IMR-90 (cell line): Measurements from ENCODE around the gene TLDC2. TPM values are rescaled to one million over a fixed set of nuclear protein-coding genes. Genes with fewer than 3 reads are reported as not detected.

ENCODE experiments used
- ATAC-seq: fragments of 200-7000 bp; cut with Tn5 transposase; 2 replicates; pipeline ENCODE4 v1.9.1; 2020; ENCODE audit warnings: low read depth, mild to moderate bottlenecking, moderate library complexity
- BruUV-seq: library from RNA; stranded (reverse); fragments of 400-500 nt; replicated peaks from 2 replicates; lab custom pipeline; 2021; lab: Mats Ljungman, UMichigan
- CTCF ChIA-PET: fragments of 300-600 bp; formaldehyde crosslinking; extraction: SDS; loops from one replicate; lab custom pipeline; 2021; ENCODE audit warnings: antibody characterized with exemption; lab: Yijun Ruan, JAX
- POLR2A ChIA-PET: fragments of 300-600 bp; sonication (Branson Sonifier 250); formaldehyde crosslinking; loops from one replicate; lab custom pipeline; 2022; ENCODE audit warnings: antibody characterized with exemption; ENCODE audit not compliant: unreplicated experiment; lab: Charles Lee
- DNase-seq: peaks from one replicate; pipeline ENCODE4 v3.0.0; 2013
- H2AFZ ChIP-seq: replicated peaks from 2 replicates; pipeline ENCODE3; 2013; ENCODE audit warnings: low read length, mild to moderate bottlenecking; ENCODE audit not compliant: poor library complexity
- H2AK5ac ChIP-seq: 2 replicates; pipeline ENCODE4 v1.6.1; 2013; ENCODE audit warnings: low read depth, low read length, inconsistent platforms
- H2AK9ac ChIP-seq: replicated peaks from 2 replicates; pipeline ENCODE3; 2013; ENCODE audit warnings: mild to moderate bottlenecking, low read depth, low read length, moderate library complexity; ENCODE audit not compliant: poor library complexity
- H2BK120ac ChIP-seq: 2 replicates; pipeline ENCODE4 v1.6.1; 2013; ENCODE audit warnings: low read depth, low read length, inconsistent platforms
- H2BK15ac ChIP-seq: 3 replicates; pipeline ENCODE4 v1.6.1; 2013; ENCODE audit warnings: low read depth, low read length, inconsistent platforms
- H2BK20ac ChIP-seq: 2 replicates; pipeline ENCODE4 v1.6.1; 2013; ENCODE audit warnings: low read depth, mild to moderate bottlenecking, inconsistent platforms, low read length, moderate library complexity
- H2BK5ac ChIP-seq: 2 replicates; pipeline ENCODE4 v1.6.1; 2013; ENCODE audit warnings: mild to moderate bottlenecking, low read depth, low read length, inconsistent platforms; ENCODE audit not compliant: poor library complexity, severe bottlenecking
- H3K14ac ChIP-seq: replicated peaks from 2 replicates; pipeline ENCODE4 v1.6.1; 2013; ENCODE audit warnings: low read depth, low read length, inconsistent platforms
- H3K18ac ChIP-seq: 2 replicates; pipeline ENCODE4 v1.6.1; 2013; ENCODE audit warnings: low read depth, low read length, control low read depth
- H3K23ac ChIP-seq: 2 replicates; pipeline ENCODE4 v1.6.1; 2013; ENCODE audit warnings: low read depth, low read length, inconsistent platforms
- H3K27ac ChIP-seq: 2 replicates; pipeline ENCODE4 v1.5.1; 2013; ENCODE audit warnings: mild to moderate bottlenecking, control low read depth, low read length; ENCODE audit not compliant: insufficient read depth
- H3K27me3 ChIP-seq: 2 replicates; pipeline ENCODE4 v1.6.1; 2013; ENCODE audit warnings: low read length; ENCODE audit not compliant: control insufficient read depth, insufficient read depth
- H3K36me3 ChIP-seq: 2 replicates; pipeline ENCODE4 v1.6.1; 2013; ENCODE audit warnings: low read length, mixed read lengths; ENCODE audit not compliant: control insufficient read depth, insufficient read depth
- H3K4ac ChIP-seq: 2 replicates; pipeline ENCODE4 v1.6.1; 2013; ENCODE audit warnings: low read depth, low read length, inconsistent platforms
- H3K4me1 ChIP-seq: 2 replicates; pipeline ENCODE4 v1.6.1; 2013; ENCODE audit warnings: low read length, mixed read lengths; ENCODE audit not compliant: control insufficient read depth, insufficient read depth
- H3K4me2 ChIP-seq: 2 replicates; pipeline ENCODE4 v1.6.1; 2013; ENCODE audit warnings: low read depth, mild to moderate bottlenecking, control low read depth, low read length, moderate library complexity
- H3K4me3 ChIP-seq: 2 replicates; pipeline ENCODE4 v1.5.1; 2013; ENCODE audit warnings: low read depth, mild to moderate bottlenecking, control low read depth, low read length, moderate library complexity; ENCODE audit not compliant: insufficient read depth
- H3K56ac ChIP-seq: 2 replicates; pipeline ENCODE4 v1.6.1; 2013; ENCODE audit warnings: low read length, inconsistent platforms; ENCODE audit not compliant: insufficient read depth; ENCODE audit errors: extremely low read depth
- H3K79me1 ChIP-seq, 2 experiments: 2 replicates each; pipeline ENCODE4 v1.6.1; 2013; ENCODE audit warnings: low read length in 2 of 2, inconsistent platforms in 1 of 2, low read depth in 1 of 2
- H3K9ac ChIP-seq: 2 replicates; pipeline ENCODE4 v1.6.1; 2013; ENCODE audit warnings: low read depth, low read length, control low read depth
- H3K9me1 ChIP-seq: 2 replicates; pipeline ENCODE4 v1.6.1; 2013; ENCODE audit warnings: low read length, inconsistent platforms; ENCODE audit not compliant: insufficient read depth
- H3K9me3 ChIP-seq: 2 replicates; pipeline ENCODE4 v1.6.1; 2013; ENCODE audit warnings: low read length; ENCODE audit not compliant: control insufficient read depth, insufficient read depth
- H4K20me1 ChIP-seq: 2 replicates; pipeline ENCODE4 v1.6.1; 2013; ENCODE audit warnings: low read length, inconsistent platforms; ENCODE audit not compliant: insufficient read depth
- H4K5ac ChIP-seq: 2 replicates; pipeline ENCODE4 v1.6.1; 2013; ENCODE audit warnings: mild to moderate bottlenecking, low read depth, low read length, control low read depth
- H4K8ac ChIP-seq, 2 experiments: 2 replicates each; pipeline ENCODE4 v1.6.1; 2013; ENCODE audit warnings: low read depth in 2 of 2, low read length in 2 of 2, control low read depth in 1 of 2, inconsistent platforms in 1 of 2
- H4K91ac ChIP-seq: 2 replicates; pipeline ENCODE4 v1.6.1; 2013; ENCODE audit warnings: low read depth, low read length, inconsistent platforms; ENCODE audit not compliant: insufficient read depth
- BHLHE40 ChIP-seq: fragments of 150-350 bp; IDR thresholded peaks from 2 replicates; pipeline ENCODE4 v1.6.1; 2016; ENCODE audit warnings: mild to moderate bottlenecking, low read depth, low read length
- CEBPB ChIP-seq: IDR thresholded peaks from 2 replicates; pipeline ENCODE4 v1.6.1; 2012; ENCODE audit warnings: low read depth, low read length, improper control_type of control experiment
- CHD1 ChIP-seq: IDR thresholded peaks from 2 replicates; pipeline ENCODE4 v1.6.1; 2012; ENCODE audit warnings: low read depth, low read length, improper control_type of control experiment
- CTCF ChIP-seq: conservative IDR thresholded peaks from 2 replicates; pipeline ENCODE4 v1.5.1; 2012; ENCODE audit warnings: mild to moderate bottlenecking, low read depth, low read length, improper control_type of control experiment
- ELK1 ChIP-seq: fragments of 150-350 bp; IDR thresholded peaks from 2 replicates; pipeline ENCODE4 v1.6.1; 2016; ENCODE audit warnings: low read depth, mild to moderate bottlenecking, low read length, moderate library complexity, borderline replicate concordance
- FOS ChIP-seq: fragments of 150-350 bp; IDR thresholded peaks from 2 replicates; pipeline ENCODE4 v1.6.1; 2016; ENCODE audit warnings: low read depth, low read length
- MAFK ChIP-seq: IDR thresholded peaks from 2 replicates; pipeline ENCODE4 v1.6.1; 2012; ENCODE audit warnings: low read depth, low read length, improper control_type of control experiment
- MAZ ChIP-seq: IDR thresholded peaks from 2 replicates; pipeline ENCODE4 v1.6.1; 2012; ENCODE audit warnings: low read depth, mild to moderate bottlenecking, low read length, improper control_type of control experiment, moderate library complexity, borderline replicate concordance
- MXI1 ChIP-seq: IDR thresholded peaks from 2 replicates; pipeline ENCODE4 v1.6.1; 2012; ENCODE audit warnings: low read depth, mild to moderate bottlenecking, low read length, moderate library complexity, borderline replicate concordance
- NFE2L2 ChIP-seq: fragments of 150-350 bp; IDR thresholded peaks from 2 replicates; pipeline ENCODE4 v1.6.1; 2016; ENCODE audit warnings: low read depth, mild to moderate bottlenecking, low read length
- POLR2A ChIP-seq: IDR thresholded peaks from 2 replicates; pipeline ENCODE4 v1.6.1; 2012; ENCODE audit warnings: mild to moderate bottlenecking, low read depth, low read length
- RAD21 ChIP-seq: IDR thresholded peaks from 2 replicates; pipeline ENCODE4 v1.6.1; 2012; ENCODE audit warnings: low read length, improper control_type of control experiment
- RCOR1 ChIP-seq: IDR thresholded peaks from 2 replicates; pipeline ENCODE4 v1.6.1; 2012; ENCODE audit warnings: mild to moderate bottlenecking, low read length, improper control_type of control experiment; ENCODE audit not compliant: insufficient replicate concordance
- RFX5 ChIP-seq: IDR thresholded peaks from 2 replicates; pipeline ENCODE4 v1.8.0; 2012; ENCODE audit warnings: low read depth, mild to moderate bottlenecking, low read length, moderate library complexity
- SMC3 ChIP-seq: fragments of 150-350 bp; IDR thresholded peaks from 2 replicates; pipeline ENCODE4 v1.6.1; 2016; ENCODE audit warnings: low read depth, mild to moderate bottlenecking, antibody characterized with exemption, low read length, moderate library complexity
- USF2 ChIP-seq: fragments of 150-350 bp; IDR thresholded peaks from 2 replicates; pipeline ENCODE4 v1.6.1; 2017; ENCODE audit warnings: mild to moderate bottlenecking, antibody characterized with exemption, low read length, low read depth
- WGBS, 2 experiments: methylation state at CpG; one replicate each; pipeline versions ENCODE4 v1.1.5 to v1.1.7; 2013; ENCODE audit warnings: missing lambda C conversion rate in 2 of 2; ENCODE audit not compliant: insufficient read length in 1 of 2; ENCODE audit errors: extremely low coverage in 2 of 2; 5-methylcytosine and 5-hydroxymethylcytosine counted together
- dilution Hi-C: fragments of 300-500 bp; cut with HindIII; formaldehyde crosslinking; loops from one replicate; pipeline ENCODE4 v1.14.3; 2018; ENCODE audit warnings: low sequenced_read_pairs; ENCODE audit not compliant: unreplicated experiment
- in situ Hi-C: fragments of 300-500 bp; cut with MboI; formaldehyde crosslinking; loops from 3 replicates; pipeline ENCODE4 v1.14.3; 2019; ENCODE audit warnings: low sequenced_read_pairs, inconsistent platforms, mixed read lengths
- intact Hi-C: fragments of 100-400 bp; cut with micrococcal nuclease; formaldehyde crosslinking; loops from 2 replicates; pipeline ENCODE4 v1.10.0; 2022
- polyA plus RNA-seq, 3 experiments: library from polyadenylated mRNA; depleted of rRNA; stranded (reverse); fragments of >200 nt; gene quantifications; 2 replicates each; pipeline ENCODE4 v1.2.3, GENCODE V29; 2012; ENCODE audit warnings: low replicate concordance in 1 of 3
- total RNA-seq: library from RNA; depleted of rRNA; stranded (reverse); fragments of >200 nt; gene quantifications from 2 replicates; pipeline ENCODE4 v1.2.3, GENCODE V29; 2012

TLDC2 gene
- total and polyA plus RNA-seq, 2 of the 4 experiments (the other 2 are of a cell fraction), result 0.18 to 0.19 TPM

GRCh38 chr20:36866164-36866563, 9.8 kb upstream of the TLDC2 start:
- H3K9me1 ChIP-seq, result peaks cover 3% of the 10 kb centered on the region
- dilution Hi-C loops, result loop anchor here (10.0 kb wide), 1 partner anchor 61 kb away; no protein-coding TSS in a partner anchor
- no TSS peak for BruUV-seq
- no peak overlapping the region for H3K4me3 ChIP-seq
- H3K4me1 ChIP-seq, result peaks cover 7% of the 10 kb centered on the region
- POLR2A ChIA-PET, result no interaction called here
- no peak overlapping the region for H2BK120ac ChIP-seq
- H4K91ac ChIP-seq, result no peak overlapping the region
- H4K5ac ChIP-seq, result no peak overlapping the region
- peaks cover 0 to 10% of the 10 kb centered on the region in 2 experiments; a peak in 2 of 4 replicates for H3K79me1 ChIP-seq
- ATAC-seq (no peak), DNase-seq (no peak)
- TF ChIP-seq ELK1 (no peak), MXI1 (no peak), CHD1 (no peak), NFE2L2 (no peak), RFX5 (no peak), RAD21 (no peak), RCOR1 (no peak), POLR2A (no peak), FOS (no peak), SMC3 (no peak), USF2 (no peak), CTCF (no peak), MAFK (no peak), CEBPB (no peak), MAZ (no peak), BHLHE40 (no peak)
- H2AK5ac ChIP-seq, result 0 out of 2 replicates have a peak overlapping the region, but pooled peaks have one; percentile 10
- no peak overlapping the region for H2AK9ac ChIP-seq
- H3K27ac ChIP-seq, result no peak overlapping the region
- in situ Hi-C loops, result no loop called here
- H3K9me3 ChIP-seq, result no peaks in the 10 kb centered on the region
- intact Hi-C loops, result loop anchor here (10.0 kb wide), 1 partner anchor 201 kb away; no protein-coding TSS in a partner anchor
- no peak overlapping the region for H3K14ac ChIP-seq
- H3K9ac ChIP-seq, result no peak overlapping the region
- no peak overlapping the region for H2AFZ ChIP-seq
- H4K8ac ChIP-seq, result no peak overlapping the region
- H2BK5ac ChIP-seq, result no peak overlapping the region
- no peak overlapping the region for H3K4me2 ChIP-seq
- H3K27me3 ChIP-seq, result no peaks in the 10 kb centered on the region
- no peak overlapping the region for H2BK20ac ChIP-seq
- no peaks in the 10 kb centered on the region for H3K36me3 ChIP-seq
- H3K4ac ChIP-seq, result no peak overlapping the region
- CTCF ChIA-PET, result no interaction called here
- peaks cover 13% of the 10 kb centered on the region for H4K20me1 ChIP-seq
- H3K56ac ChIP-seq, result no peak overlapping the region
- no peak overlapping the region for H3K23ac ChIP-seq
- 100% methylated on average over 1 of the region's 7 CpGs; no CpG with 5 or more reads in 1 of the 2 experiments for WGBS, 2 experiments
- no peak overlapping the region for H3K18ac ChIP-seq
- H2BK15ac ChIP-seq, result no peak overlapping the region
